Hepatocyte (in vitro differentiated cells): ENCODE measurements around the gene TPPP2.
A peak's percentile ranks its signal among the peaks of the same experiment; 100 is the strongest.

Experiments
- EZH2 ChIP-seq: fragments of 200-600 bp; sonication (generic); IDR thresholded peaks from 2 replicates; pipeline ENCODE4 v1.6.1; 2016; ENCODE audit warnings: antibody characterized with exemption, mild to moderate bottlenecking, borderline replicate concordance
- EZH2phosphoT487 ChIP-seq: fragments of 200-600 bp; sonication (generic); IDR thresholded peaks from one replicate; pipeline ENCODE4 v1.6.1; 2018; ENCODE audit warnings: antibody characterized with exemption, mild to moderate bottlenecking, low read depth, moderate library complexity; ENCODE audit not compliant: unreplicated experiment, severe bottlenecking
- TF ChIP-seq, protein P1 (sequence below): fragments of 200-600 bp; sonication (generic); IDR thresholded peaks from 2 replicates; pipeline ENCODE4 v1.5.1; 2016; ENCODE audit warnings: antibody characterized with exemption, mild to moderate bottlenecking; ENCODE audit not compliant: poor library complexity

DNA sequence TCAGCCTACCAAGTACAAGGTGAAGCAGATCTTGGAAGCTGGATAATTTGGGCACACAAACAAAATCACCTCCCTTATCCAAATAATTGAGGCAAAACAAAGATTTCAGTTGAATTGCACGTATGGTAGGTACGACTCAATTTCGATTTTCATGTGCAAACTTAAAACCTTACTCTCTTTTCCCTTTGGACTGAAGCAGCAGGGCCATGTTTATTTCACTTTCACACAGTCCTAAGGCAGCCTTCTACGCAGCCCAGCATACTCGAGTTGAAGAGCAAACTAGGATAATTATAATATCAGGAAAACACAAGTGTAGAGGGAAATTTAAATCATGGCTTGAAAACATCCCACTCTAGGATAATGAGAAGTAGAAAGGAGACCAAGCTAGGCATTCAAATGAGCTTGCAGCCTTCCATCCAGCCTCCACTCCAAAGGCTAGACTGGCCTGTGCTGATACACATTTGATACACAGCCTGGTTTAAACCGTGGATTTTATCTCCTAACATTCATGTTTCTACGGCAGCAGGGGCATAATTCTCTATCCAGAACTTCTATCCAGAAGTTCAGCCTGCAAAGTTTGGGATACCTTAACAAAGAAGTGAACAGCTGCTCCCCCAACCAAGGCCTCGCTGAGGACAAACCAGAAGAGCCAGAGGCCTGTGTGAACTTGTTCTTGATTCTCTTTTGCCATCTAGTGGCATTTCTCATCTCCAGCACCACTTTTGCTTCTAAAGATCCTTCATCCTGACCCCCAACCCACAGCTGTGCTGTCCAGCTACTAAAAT lies 9.8 kb downstream of the TPPP2 start:
- TF ChIP-seq, protein P1, sequence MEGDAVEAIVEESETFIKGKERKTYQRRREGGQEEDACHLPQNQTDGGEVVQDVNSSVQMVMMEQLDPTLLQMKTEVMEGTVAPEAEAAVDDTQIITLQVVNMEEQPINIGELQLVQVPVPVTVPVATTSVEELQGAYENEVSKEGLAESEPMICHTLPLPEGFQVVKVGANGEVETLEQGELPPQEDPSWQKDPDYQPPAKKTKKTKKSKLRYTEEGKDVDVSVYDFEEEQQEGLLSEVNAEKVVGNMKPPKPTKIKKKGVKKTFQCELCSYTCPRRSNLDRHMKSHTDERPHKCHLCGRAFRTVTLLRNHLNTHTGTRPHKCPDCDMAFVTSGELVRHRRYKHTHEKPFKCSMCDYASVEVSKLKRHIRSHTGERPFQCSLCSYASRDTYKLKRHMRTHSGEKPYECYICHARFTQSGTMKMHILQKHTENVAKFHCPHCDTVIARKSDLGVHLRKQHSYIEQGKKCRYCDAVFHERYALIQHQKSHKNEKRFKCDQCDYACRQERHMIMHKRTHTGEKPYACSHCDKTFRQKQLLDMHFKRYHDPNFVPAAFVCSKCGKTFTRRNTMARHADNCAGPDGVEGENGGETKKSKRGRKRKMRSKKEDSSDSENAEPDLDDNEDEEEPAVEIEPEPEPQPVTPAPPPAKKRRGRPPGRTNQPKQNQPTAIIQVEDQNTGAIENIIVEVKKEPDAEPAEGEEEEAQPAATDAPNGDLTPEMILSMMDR: peak; percentile 78
- TF ChIP-seq EZH2phosphoT487: no peak
- TF ChIP-seq EZH2: no peak
